ENCODE results near the gene VAV1. TPM values are rescaled to one million over a fixed set of nuclear protein-coding genes. Genes with fewer than 3 reads are reported as not detected.

VAV1 gene
- total and polyA plus RNA-seq, 10 of the 15 experiments (the other 5 are each of a cell fraction or from before 2014, with no cell fraction given), result 1.6 to 76.8 (median 40.7) TPM

DNA sequence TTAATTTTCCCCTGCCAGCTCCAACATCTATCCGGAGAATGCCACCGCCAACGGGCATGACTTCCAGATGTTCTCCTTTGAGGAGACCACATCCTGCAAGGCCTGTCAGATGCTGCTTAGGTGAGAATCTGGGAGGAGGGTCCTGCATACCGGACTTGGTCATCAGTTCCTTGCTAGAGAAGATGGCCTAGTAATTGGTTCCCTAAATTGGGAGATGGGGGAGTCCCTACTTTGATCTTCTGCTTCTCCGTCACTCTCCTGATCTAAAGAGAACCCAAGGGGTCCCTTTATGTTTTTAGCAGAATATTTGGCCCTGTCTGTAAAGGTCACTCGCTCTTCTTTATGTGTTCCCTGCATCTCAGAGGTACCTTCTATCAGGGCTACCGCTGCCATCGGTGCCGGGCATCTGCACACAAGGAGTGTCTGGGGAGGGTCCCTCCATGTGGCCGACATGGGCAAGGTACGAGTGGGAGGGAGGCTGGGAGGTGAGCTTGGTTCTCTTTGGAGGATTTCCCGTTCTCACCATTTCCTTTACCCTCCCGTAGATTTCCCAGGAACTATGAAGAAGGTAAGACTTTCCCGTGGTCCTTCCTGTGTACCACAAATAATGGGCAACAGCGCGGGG lies 60.8 kb downstream of the VAV1 start:
- H3K36me3 ChIP-seq (ENCODE audit: control insufficient read depth in 2 of 2, insufficient read depth in 2 of 2, low read length in 1 of 2), result peaks cover 30 to 37% of the 10 kb centered on the region in 2 experiments
- no peaks in the 10 kb centered on the region for H3K4me1 ChIP-seq (ENCODE audit: control insufficient read depth, insufficient read depth, low read length)
- whole genome bisulfite sequencing (ENCODE audit: insufficient coverage, insufficient replicate concordance, low lambda C conversion rate, missing lambda C conversion rate), result 94% methylated on average over 16 of the region's 16 CpGs
- ChIA-PET RAD21 (ENCODE audit: unreplicated experiment) (no interaction called here), POLR2A (no interaction called here), CTCF (no interaction called here), SMC1A (ENCODE audit: uncharacterized antibody, unreplicated experiment) (no interaction called here)
- BruUV-seq (replicated peaks), result no TSS peak
- no peaks in the 10 kb centered on the region; the same call in 2 of the 3 replicates for H3K9me3 ChIP-seq (replicated peaks; ENCODE audit: control insufficient read depth, insufficient read depth, low read length)
- no peak overlapping the region for H2AFZ ChIP-seq (ENCODE audit: control insufficient read depth, low read depth, low read length)
- DNase-seq (ENCODE audit: low read depth, low spot score) (no peak), ATAC-seq (no peak), FAIRE-seq (no peak)
- no peaks in the 10 kb centered on the region for H4K20me1 ChIP-seq (ENCODE audit: control insufficient read depth, insufficient read depth)
- TF ChIP-seq KDM1A (IDR thresholded peaks at IDR 0.05; ENCODE audit: borderline replicate concordance), result no peak
- TF ChIP-seq ZNF24 (IDR thresholded peaks at IDR 0.05), result no peak
- no peak for TF ChIP-seq ZSCAN29 (IDR thresholded peaks at IDR 0.05)
- TF ChIP-seq RELB (IDR thresholded peaks at IDR 0.05; ENCODE audit: low read depth), result no peak
- no peak for TF ChIP-seq CHD4 (IDR thresholded peaks at IDR 0.05)
- no peak for TF ChIP-seq RAD21 (IDR thresholded peaks at IDR 0.05; ENCODE audit: insufficient read depth, low read depth, low read length)
- no peak for TF ChIP-seq NFIC (IDR thresholded peaks at IDR 0.05; ENCODE audit: low read depth, low read length)
- no peak for TF ChIP-seq RB1 (IDR thresholded peaks at IDR 0.05; ENCODE audit: borderline replicate concordance)
- no peak for TF ChIP-seq KLF5 (IDR thresholded peaks at IDR 0.05; ENCODE audit: partially characterized antibody)
- TF ChIP-seq, protein P1, sequence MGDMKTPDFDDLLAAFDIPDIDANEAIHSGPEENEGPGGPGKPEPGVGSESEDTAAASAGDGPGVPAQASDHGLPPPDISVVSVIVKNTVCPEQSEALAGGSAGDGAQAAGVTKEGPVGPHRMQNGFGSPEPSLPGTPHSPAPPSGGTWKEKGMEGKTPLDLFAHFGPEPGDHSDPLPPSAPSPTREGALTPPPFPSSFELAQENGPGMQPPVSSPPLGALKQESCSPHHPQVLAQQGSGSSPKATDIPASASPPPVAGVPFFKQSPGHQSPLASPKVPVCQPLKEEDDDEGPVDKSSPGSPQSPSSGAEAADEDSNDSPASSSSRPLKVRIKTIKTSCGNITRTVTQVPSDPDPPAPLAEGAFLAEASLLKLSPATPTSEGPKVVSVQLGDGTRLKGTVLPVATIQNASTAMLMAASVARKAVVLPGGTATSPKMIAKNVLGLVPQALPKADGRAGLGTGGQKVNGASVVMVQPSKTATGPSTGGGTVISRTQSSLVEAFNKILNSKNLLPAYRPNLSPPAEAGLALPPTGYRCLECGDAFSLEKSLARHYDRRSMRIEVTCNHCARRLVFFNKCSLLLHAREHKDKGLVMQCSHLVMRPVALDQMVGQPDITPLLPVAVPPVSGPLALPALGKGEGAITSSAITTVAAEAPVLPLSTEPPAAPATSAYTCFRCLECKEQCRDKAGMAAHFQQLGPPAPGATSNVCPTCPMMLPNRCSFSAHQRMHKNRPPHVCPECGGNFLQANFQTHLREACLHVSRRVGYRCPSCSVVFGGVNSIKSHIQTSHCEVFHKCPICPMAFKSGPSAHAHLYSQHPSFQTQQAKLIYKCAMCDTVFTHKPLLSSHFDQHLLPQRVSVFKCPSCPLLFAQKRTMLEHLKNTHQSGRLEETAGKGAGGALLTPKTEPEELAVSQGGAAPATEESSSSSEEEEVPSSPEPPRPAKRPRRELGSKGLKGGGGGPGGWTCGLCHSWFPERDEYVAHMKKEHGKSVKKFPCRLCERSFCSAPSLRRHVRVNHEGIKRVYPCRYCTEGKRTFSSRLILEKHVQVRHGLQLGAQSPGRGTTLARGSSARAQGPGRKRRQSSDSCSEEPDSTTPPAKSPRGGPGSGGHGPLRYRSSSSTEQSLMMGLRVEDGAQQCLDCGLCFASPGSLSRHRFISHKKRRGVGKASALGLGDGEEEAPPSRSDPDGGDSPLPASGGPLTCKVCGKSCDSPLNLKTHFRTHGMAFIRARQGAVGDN (IDR thresholded peaks at IDR 0.05), result no peak
- TF ChIP-seq SMAD5 (IDR thresholded peaks at IDR 0.05; ENCODE audit: low read depth), result no peak
- H3K4me2 ChIP-seq (ENCODE audit: control insufficient read depth, insufficient read depth), result no peak overlapping the region
- no peak overlapping the region for H3K9ac ChIP-seq (ENCODE audit: control insufficient read depth, insufficient read depth, low read length)
- H3K27me3 ChIP-seq (replicated peaks in 1 of 2; ENCODE audit: control insufficient read depth in 2 of 2, insufficient read depth in 2 of 2, low read length in 1 of 2), result no peaks in the 10 kb centered on the region
- no peaks in the 10 kb centered on the region for H3K79me2 ChIP-seq (ENCODE audit: control insufficient read depth, insufficient read depth, low read length)
- in situ Hi-C loops (cut with MboI) (no loop called here), intact Hi-C loops (cut with micrococcal nuclease; ENCODE audit: unreplicated experiment) (no loop called here)
- no peak overlapping the region for H3K27ac ChIP-seq (ENCODE audit: control insufficient read depth, insufficient read depth)
- H3K4me3 ChIP-seq, result no peak overlapping the region

All from GM12878 (cell line).